Measurements from ENCODE around the gene GHR.

The GHR gene

GRCh38 chr5:42374679-42375273 lies 48.5 kb upstream of the GHR start:
- ChIA-PET CTCF (no interaction called here), POLR2A (no interaction called here)
- no peak for TF ChIP-seq ZNF18 (tag by site-specific recombination; IDR thresholded peaks at IDR 0.05)
- no peak for TF ChIP-seq ZNF544 (tag by site-specific recombination; IDR thresholded peaks at IDR 0.05)
- no peak for TF ChIP-seq ZBTB20 (tag by site-specific recombination; IDR thresholded peaks at IDR 0.05)
- no peak for TF ChIP-seq ZNF426 (tag by site-specific recombination; IDR thresholded peaks at IDR 0.05)
- no peak for TF ChIP-seq ZNF837 (tag by site-specific recombination; IDR thresholded peaks at IDR 0.05)
- no peak for TF ChIP-seq ZBTB48 (tag by site-specific recombination; IDR thresholded peaks at IDR 0.05)
- TF ChIP-seq ZNF223 (tag by site-specific recombination; IDR thresholded peaks at IDR 0.05), result no peak
- TF ChIP-seq SP2 (tag by site-specific recombination; IDR thresholded peaks at IDR 0.05), result no peak
- no peak for TF ChIP-seq ZNF514 (tag by site-specific recombination; IDR thresholded peaks at IDR 0.05)
- TF ChIP-seq ZSCAN4 (tag by site-specific recombination; IDR thresholded peaks at IDR 0.05), result no peak
- no peak for TF ChIP-seq ZNF140 (tag by site-specific recombination; IDR thresholded peaks at IDR 0.05)
- no peak for TF ChIP-seq ZNF214 (tag by site-specific recombination; IDR thresholded peaks at IDR 0.05; ENCODE audit: borderline replicate concordance)
- TF ChIP-seq EGR2 (tag by site-specific recombination; IDR thresholded peaks at IDR 0.05; ENCODE audit: low read depth), result no peak
- no peak for TF ChIP-seq ZNF391 (tag by site-specific recombination; IDR thresholded peaks at IDR 0.05; ENCODE audit: borderline replicate concordance, low read depth)
- no peak for TF ChIP-seq ZNF354C (tag by site-specific recombination; IDR thresholded peaks at IDR 0.05; ENCODE audit: borderline replicate concordance, low read depth)

GRCh38 chr5:42377496-42377895 lies 45.7 kb upstream of the GHR start:
- CTCF ChIA-PET, result interaction anchor here (0.6 to 0.7 kb wide), 3 partner anchors 206 to 747 kb away, joined by 3 to 4 read pairs (median 4); no protein-coding TSS in a partner anchor
- Histone ChIP-seq H3K4me3 (ENCODE audit: low read depth, low read length) (no peak overlapping the region), H3K27ac (ENCODE audit: extremely low read depth, low read depth, low read length) (no peak overlapping the region), H3K4me1 (ENCODE audit: control insufficient read depth, insufficient read depth, low read length) (no peaks in the 10 kb centered on the region), H3K36me3 (ENCODE audit: control insufficient read depth in 2 of 2, insufficient read depth in 1 of 2, low read length in 2 of 2) (no peaks in the 10 kb centered on the region), H3K9me3 (ENCODE audit: control insufficient read depth, insufficient read depth, low read depth, low read length) (no peaks in the 10 kb centered on the region)
- POLR2A ChIA-PET, result no interaction called here
- TF ChIP-seq ZNF639 (tag by site-specific recombination; IDR thresholded peaks at IDR 0.05) (no peak), ZNF776 (tag by site-specific recombination; IDR thresholded peaks at IDR 0.05; ENCODE audit: borderline replicate concordance) (no peak), ZNF658 (tag by site-specific recombination; IDR thresholded peaks at IDR 0.05) (no peak), OSR2 (tag by site-specific recombination; IDR thresholded peaks at IDR 0.05) (no peak), HIC1 (tag by site-specific recombination; IDR thresholded peaks at IDR 0.05) (no peak), ZNF266 (tag by site-specific recombination; IDR thresholded peaks at IDR 0.05; ENCODE audit: low read depth) (no peak), AEBP2 (tag by site-specific recombination; IDR thresholded peaks at IDR 0.05; ENCODE audit: borderline replicate concordance) (no peak), ZNF530 (tag by site-specific recombination; IDR thresholded peaks at IDR 0.05; ENCODE audit: low read depth) (no peak), ZNF140 (tag by site-specific recombination; IDR thresholded peaks at IDR 0.05) (no peak), ZNF704 (tag by site-specific recombination; IDR thresholded peaks at IDR 0.05) (no peak), ZNF645 (tag by site-specific recombination; IDR thresholded peaks at IDR 0.05) (no peak), KLF10 (tag by site-specific recombination; IDR thresholded peaks at IDR 0.05) (no peak)

More at GRCh38 chr5:42374679-42375273, 48.5 kb upstream of the GHR start:
- Histone ChIP-seq H3K9me3 (ENCODE audit: control insufficient read depth, insufficient read depth, low read depth, low read length) (no peaks in the 10 kb centered on the region), H3K4me3 (ENCODE audit: low read depth, low read length) (no peak overlapping the region), H3K4me1 (ENCODE audit: control insufficient read depth, insufficient read depth, low read length) (no peaks in the 10 kb centered on the region), H3K27ac (ENCODE audit: extremely low read depth, low read depth, low read length) (no peak overlapping the region), H3K36me3 (ENCODE audit: control insufficient read depth in 2 of 2, insufficient read depth in 1 of 2, low read length in 2 of 2) (no peaks in the 10 kb centered on the region)
